Sigmoid colon (tissue), 3 donors: ENCODE measurements around the gene SDK1.

ENCODE experiments used
- CTCF ChIP-seq, 4 experiments: fragments of 450-650 bp in 3 of 4; fragments of 200-600 bp in 1 of 4; IDR thresholded peaks; one replicate each; pipeline ENCODE4 v1.5.1; 2016 to 2019; ENCODE audit warnings: antibody characterized with exemption in 4 of 4, mild to moderate bottlenecking in 3 of 4, moderate library complexity in 2 of 4
- POLR2A ChIP-seq, 2 donors: fragments of 450-650 bp; IDR thresholded peaks; one replicate each; pipeline ENCODE4 v1.6.1; 2016; ENCODE audit warnings: antibody characterized with exemption in 2 of 2, mild to moderate bottlenecking in 2 of 2, moderate library complexity in 2 of 2

DNA sequence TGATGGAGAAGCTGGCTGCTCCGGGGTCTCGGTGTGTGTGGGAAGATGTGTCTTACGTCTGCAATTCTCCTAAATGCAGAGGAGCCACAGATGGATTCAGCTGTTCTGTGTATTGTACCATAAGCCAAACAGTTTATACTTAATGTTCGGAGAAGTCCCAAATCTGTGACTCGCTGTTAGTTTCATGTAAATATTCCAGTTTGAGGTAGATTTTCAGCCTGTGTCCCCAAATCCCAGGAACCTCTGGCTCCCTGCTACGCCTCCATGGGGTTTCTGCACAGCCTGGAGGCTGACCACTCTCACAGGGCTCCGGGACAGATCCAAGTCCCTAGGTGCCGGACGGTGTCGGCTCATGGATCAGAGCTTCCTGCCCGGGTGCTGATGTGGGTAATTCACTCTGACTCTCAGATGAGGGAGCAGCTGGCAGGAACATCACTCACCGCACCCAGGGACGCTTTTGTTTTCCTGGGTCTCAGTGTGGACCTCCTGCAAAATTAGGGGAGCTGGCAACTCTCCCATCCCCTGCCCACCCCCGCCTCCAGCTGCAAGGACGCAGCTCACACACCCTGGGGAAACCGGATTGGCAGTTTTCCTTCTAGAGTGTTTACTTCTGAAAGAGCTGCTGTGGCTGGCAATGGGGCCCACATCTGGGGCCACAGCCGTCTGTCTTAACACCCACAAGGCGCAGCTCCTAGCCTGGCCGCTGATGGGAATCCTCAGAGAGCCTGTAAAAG is 960.0 kb downstream of the SDK1 start:
- TF ChIP-seq CTCF (IDR thresholded peaks at IDR 0.05) = no peak
- no peak for TF ChIP-seq POLR2A (IDR thresholded peaks at IDR 0.05)
